Measurements from ENCODE around the gene STX17.

- TF ChIP-seq, protein P1, sequence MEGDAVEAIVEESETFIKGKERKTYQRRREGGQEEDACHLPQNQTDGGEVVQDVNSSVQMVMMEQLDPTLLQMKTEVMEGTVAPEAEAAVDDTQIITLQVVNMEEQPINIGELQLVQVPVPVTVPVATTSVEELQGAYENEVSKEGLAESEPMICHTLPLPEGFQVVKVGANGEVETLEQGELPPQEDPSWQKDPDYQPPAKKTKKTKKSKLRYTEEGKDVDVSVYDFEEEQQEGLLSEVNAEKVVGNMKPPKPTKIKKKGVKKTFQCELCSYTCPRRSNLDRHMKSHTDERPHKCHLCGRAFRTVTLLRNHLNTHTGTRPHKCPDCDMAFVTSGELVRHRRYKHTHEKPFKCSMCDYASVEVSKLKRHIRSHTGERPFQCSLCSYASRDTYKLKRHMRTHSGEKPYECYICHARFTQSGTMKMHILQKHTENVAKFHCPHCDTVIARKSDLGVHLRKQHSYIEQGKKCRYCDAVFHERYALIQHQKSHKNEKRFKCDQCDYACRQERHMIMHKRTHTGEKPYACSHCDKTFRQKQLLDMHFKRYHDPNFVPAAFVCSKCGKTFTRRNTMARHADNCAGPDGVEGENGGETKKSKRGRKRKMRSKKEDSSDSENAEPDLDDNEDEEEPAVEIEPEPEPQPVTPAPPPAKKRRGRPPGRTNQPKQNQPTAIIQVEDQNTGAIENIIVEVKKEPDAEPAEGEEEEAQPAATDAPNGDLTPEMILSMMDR (IDR thresholded peaks at IDR 0.05; ENCODE audit: extremely low read depth in 1 of 2, insufficient read depth in 1 of 2, low read depth in 1 of 2, low read length in 2 of 2): no peak
- TF ChIP-seq POLR2A (IDR thresholded peaks at IDR 0.05; ENCODE audit: low read depth, low read length) (no peak), POLR2AphosphoS5 (IDR thresholded peaks at IDR 0.05; ENCODE audit: insufficient read depth, low read depth, low read length) (no peak)
Observed at GRCh38 chr9:99907208-99907532, 716 bp downstream of the STX17 start.
